ENCODE measurements around the gene ETV6.
A peak's percentile ranks its signal among the peaks of the same experiment; 100 is the strongest.

The ETV6 gene

DNA sequence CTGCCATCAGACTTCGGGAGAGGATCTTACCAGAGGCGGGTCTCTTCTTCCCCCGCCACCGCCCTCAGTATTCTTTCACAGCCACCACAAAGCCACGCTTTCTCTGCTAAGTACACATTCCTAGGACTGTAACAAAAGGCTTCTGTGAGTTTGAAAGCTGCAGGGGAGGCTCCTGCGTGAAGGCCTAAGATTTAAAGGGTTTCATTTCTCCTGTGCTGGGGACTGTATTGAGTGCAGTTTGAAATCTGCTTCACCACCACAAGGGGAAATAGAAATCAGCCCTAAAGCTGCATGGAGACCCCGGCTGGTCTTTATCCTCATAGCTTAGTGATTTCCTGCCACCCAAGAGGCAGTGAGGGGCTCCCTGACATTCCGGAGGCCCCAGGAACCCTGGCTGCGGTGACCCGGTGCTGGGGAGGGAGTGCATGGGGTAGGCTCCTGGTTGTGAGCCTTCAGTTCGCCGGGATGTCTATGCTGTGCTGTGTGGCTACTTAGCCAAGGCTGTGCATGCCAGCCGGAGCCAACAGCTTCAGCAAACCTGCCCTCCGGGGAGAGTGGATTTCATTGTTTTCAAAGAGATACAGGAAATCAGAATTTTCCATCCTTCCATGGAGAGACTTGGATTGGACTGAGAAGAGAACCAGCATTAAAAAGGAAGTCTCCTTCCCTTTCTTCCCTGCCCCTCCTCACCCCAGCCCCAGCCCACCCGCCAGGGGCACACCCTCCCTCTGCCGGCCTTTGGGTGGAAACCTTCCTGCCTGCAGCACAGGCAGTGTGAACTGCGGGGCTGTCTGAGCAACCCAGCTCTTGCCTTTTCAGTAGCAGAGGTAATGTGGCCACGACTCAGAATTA lies 163.3 kb downstream of the ETV6 start:
- peak; percentile 55 for DNase-seq

DNA sequence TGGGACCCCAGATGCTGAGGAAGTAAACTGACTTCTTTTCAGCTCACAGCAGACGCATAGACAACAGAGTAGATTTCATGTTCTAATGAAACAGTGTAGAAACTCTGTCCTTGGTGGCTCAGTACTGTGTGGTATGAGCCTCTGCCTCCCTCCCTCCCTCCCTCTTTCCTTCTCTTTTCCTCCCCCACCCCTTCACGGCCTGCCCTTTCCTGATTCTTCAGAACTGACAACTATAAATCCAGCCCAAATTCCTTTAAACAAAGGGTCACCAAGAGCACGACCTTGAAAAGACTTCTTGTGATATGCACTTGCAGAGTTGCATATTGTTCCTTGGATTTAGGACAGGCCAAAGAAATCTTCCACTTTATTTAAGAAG lies 164.0 kb downstream of the ETV6 start:
- no peak for DNase-seq

DNA sequence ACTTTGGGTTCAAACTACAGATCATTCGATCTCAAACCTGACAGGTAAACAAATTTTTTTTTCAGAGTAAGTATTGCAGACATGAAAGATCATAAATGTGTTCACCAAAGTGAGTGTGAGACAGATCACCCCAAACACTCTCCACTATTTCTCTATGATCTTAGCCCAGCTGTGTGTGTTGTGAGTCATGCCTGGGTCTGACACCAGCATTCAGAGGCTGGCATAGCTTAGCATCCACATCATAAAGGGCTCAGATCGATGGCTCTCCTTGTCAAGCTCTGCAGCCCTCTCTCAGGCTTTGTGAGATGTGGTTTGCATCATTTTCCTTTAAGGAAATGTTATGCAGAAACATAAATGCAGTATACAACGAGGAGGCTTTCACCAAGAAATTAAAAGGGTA lies 164.9 kb downstream of the ETV6 start:
- DNase-seq: no peak

DNA sequence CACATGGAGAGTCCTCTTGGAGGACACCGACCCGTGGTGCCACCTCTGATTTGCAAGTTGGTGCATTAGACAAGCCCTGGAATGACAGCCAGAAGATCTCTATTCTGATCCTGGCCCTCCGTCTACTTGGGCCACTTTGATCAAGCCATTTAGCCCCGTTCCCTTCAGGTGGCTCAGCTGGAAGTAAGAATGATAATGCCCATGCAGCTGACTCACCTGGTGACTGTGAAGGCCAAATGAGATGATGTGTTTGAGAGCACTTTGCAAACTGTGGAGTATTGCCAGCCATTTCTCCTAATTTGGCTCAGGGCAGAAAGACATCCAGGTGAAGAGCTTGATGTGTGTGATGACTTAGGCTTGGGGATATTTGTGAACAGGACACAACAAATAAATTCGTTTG lies 165.9 kb downstream of the ETV6 start:
- no peak for DNase-seq

DNA sequence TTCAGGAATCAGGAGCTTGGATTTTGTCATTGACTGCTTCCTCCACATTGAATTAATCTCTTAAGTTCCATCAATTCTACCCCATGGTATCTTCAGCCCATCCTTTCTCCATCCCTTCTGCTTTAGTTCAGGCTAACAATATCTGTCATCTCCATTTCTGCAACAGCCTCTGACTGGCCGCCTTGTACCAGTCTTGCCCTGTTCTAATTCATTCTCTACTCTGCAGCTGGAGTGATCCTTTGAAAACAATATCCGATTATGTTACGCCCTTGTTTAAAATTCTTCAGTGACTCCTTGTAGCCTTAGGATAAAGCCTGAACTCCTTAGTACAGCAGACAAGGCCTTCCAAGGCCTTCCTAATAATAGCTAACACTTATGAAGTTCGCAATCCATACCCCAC lies 170.2 kb downstream of the ETV6 start:
- DNase-seq: no peak

DNA sequence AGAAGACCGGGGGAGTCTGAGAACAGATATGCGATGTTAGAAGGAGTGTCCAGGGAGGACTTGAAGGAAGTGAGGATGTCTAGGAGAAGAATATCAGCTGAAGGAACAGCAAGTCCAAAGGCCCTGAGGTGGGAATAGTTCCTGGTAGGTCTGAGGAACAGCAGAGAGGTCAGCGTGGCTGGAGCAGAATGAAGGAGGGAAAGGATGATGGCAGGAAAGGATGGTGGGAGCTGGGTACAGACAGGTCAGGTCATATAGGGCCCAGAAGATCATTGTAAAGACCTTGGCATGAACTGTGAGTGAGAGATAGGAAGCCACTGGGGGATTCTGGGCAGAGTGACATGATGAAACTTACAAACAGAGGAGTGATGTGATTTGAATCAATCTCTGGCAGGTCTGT lies 171.0 kb downstream of the ETV6 start:
- no peak for DNase-seq

DNA sequence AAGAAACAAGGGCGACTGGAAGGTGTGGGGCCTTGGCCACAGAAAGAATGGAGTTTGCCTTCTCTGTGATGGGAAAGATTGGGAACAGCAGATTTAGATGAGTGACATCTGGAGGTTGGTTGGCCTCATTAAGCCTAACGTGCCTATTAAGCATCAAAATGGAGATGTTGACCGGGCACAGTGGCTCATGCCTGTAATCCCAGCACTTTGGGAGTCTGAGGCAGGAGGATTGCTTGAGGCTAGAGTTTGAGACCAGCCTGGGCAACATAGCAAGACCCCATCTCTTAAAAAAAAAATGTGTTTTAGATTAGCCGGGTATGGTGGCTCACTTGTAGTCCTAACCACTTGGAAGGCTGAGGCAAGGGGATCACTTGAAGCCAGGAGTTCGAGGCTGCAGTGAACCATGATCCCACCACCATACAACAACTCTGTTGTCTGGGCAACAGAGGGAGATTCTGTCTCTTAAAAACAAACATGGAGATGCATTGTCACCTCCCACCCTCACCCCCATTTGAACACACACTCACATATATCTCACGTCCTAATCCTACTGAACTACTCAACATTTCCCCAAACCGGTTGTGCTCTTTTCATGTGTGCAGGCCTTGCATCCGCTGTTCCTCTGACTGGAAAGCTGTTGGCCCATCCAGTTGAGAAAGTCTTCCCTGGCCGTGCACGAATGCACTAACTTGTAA lies 172.1 kb downstream of the ETV6 start:
- no peak for DNase-seq

DNA sequence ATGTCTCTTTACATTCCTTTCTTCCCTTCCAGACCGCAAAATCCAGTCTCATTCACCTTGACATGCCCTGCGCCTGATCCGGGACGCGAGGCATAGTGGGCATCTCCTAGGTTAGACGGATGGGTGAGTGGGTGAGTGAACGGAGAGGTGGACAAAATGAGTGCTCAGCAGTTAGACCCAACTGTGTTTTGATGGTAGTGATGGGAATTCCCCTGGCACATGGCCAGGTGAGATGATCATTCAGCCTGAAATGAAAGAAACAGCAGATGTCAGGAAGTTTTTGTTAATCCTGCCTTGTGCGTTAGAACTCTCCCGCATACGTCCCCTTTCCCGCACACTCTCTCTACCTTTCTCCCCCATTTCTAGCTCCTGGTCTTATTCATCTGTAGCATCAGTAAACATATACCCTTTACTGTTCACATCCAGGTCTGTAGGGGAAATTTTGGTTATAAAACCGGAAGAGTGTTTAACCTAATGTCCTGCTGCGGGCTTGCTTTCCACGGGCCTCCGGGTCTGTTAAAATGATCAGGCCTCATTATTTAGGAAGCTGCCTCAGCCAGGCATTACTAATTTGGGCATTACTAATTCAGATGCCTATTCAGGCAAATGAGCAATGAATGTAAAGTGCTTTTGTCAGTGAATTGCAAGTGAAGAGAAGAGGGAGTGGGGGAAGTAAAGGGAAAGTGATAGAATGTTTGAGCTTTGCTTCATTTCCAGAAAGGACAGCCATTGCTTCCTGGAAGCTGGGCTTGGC lies 172.8 kb downstream of the ETV6 start:
- DNase-seq: no peak

DNA sequence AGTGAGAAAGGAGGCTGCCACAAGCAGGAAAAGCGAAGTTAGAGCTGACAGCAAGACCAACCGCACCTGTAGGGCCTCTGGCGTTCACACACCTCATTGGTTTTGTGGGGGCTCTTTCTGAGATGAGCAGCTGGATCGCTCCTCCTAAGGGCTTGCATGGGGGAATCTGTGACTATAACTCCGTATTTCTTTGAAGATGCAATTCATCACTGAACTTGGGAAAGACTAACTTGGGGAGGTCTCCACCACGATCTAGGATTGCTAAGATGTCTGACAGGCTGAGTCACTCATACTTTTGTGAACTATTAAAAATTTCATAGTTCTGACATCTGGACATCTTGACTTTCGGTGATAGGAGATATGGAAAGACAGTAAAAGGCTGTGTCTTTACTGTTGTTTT lies 173.6 kb downstream of the ETV6 start:
- no peak for DNase-seq

DNA sequence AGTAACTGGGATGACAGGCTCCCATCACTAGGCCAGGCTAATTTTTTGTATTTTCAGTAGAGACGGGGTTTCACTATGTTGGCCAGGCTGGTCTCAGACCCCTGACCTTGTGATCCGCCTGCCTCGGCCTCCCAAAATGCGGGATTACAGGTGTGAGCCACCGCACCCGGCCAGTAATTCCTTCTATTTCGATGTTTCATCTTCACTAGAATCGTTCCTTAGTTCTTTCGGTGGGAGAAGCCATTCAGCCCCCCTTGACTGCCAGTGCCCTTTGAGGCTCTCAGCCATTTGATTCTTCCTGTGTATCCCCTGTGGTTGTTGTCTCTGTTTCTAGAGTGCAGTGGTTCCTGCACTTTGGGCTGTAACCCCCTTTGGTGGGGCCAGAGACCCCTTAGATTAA lies 174.1 kb downstream of the ETV6 start:
- no peak for DNase-seq

DNA sequence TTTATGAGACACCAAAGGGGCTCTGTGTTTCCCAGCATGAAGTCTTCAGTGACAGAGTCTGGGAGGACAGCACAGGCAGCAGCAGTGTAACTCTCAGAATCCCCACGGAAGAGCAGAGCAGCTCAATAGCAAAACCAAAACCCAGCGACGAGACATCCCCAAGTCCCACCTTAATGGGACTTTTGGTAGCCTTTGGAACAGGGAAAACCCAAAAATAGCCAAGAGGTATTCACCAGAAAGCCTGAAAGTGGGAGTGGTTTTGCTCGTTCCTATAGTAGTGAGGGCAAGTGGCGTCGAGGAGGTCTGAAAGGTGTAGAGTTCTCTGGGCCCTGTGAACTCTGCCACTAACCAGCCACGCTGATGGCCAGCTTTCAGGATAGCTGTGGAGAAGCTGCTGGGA lies 174.6 kb downstream of the ETV6 start:
- no peak for DNase-seq

DNA sequence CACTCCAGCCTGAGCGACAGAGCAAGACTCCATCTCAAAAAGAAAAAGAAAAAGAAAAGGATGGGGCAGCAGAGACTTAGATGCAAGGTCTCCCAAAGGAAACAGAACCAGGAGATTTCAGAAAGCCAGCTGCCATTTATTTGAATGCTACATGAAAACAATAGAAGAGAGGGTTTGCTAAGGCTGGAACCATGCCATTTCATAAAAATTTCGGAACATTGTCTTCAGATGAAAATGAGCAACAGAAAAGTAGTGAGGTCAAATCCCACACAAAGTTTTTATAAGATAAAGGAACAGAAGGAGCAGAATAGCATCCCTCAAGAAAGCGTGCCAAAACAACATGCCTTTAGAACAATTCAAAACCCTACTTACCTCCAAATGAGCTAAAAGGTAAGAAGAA lies 175.3 kb downstream of the ETV6 start:
- DNase-seq: no peak

DNA sequence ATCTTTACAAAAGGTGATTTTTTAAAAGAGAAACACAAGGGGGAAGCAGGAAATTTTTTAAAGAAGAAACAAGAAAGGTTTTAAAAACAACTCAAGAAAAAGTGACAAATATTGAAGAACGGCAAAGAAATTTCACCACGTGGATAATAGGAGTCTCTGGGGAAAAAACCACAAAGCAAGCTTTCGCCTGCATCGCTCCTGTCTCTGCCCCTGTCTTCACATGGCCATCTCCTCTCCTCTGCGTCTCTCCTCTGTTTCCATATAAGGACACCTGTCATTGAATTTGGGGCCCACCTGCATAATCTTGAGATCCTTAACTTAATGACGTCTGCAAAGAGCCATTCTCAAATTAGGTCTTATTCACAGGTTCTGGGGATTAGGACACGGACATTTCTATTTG lies 175.8 kb downstream of the ETV6 start:
- no peak for DNase-seq

DNA sequence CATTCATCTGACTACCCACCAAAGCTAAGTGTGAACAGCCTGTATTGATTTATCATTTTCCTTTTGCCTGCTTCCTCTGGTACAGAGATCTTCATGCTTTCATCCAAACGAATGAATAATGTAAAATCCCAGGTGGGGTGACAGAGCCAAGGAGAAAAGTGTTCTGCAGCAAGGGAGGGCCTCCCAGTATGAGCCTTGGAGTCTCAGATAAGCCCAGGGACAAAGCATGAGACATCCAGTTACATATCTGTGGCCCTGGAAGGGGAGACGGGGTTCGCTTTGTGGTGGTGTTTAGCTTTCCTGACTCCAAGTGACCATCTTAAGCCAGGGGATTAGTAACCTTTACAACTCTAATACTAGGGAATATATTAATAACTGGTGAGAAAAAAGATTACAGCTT lies 177.1 kb downstream of the ETV6 start:
- DNase-seq: no peak

DNA sequence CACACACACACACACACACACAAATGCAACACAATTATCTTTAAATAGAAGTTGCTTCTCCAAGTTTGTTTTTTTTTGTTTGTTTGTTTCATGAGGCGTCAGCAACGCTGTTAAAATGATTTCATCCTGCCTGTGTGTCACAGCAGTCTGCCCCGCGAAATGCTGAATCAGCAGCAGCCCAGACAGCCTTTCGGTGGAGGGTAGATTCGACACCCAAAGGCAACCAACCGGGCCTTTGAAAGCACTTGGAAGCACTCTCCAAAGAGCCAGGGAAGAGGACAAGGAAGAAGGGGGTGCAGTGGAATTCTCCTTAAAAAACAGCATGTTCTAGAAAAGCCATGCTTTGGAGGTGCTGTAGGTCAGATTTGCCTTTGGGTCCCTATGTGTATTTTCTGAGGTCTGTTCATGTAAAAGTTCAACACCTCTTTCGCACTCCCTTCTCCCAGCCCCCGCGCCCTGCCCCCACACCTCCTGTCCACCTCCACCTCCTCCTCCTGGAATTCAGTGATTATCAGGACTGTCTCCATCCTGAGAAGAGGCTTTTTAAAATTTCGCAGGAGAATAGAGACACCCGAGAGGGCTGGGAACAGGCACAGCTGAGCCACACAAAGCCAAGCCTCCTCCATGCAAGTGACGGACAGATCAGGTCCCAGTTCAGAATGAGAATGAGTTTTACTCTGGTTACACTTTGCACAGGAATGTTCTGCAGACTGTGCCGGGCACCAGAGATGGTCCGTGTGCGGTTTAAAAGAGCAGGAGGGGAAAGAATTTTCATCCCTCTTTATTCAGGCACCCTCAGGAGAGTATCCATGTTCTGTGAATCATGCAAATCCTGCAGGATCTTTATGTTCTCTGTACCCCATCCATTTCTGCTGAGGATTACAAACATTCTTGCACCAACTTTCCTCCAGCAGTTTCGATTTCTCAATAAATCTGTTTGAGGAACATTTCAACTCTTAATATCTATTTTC lies 177.9 kb downstream of the ETV6 start:
- no peak for DNase-seq

DNA sequence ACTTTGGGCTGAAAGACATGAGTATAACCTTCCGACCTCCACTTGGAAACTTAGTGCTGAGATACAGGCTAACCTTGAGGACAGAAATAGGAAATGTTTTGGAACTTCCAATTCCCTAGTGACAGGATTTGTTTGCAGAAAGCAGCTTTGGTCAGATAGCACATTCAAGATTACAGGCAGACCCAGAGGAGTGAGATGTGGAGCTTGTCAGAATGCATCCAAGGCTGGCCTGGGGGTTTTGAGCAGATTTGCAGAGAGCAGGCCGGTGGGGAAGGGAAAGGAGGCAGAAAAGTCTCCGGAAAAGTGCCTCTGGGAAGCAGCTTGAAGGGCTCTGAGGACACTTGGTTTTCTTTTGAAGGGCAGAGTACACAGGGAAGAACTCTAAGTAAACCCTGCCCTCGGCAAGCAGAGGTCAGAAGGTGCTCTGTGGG lies 180.3 kb downstream of the ETV6 start:
- no peak for DNase-seq

DNA sequence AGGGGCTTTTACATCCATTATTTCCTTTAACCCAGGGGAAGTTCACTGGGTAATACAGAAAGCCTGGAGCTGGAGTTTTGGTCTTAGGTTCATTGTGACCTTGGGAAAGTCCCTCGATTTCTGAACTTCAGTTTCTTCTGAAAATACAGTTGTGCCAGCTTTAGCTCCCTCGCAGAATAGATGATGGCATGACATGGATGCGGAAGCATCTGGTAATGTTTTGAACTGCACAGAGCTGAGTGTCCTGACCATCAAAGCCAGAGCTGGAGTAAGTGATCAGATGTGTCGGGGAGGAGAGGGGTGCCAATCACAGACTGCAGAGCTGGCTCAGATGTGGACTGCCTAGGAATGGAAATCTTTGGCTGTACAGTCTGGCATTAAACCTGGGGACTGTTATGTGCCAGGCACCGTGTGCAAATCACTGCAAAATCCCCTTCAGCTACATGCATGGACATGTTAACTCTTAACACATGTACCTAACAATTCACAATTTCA lies 180.9 kb downstream of the ETV6 start:
- no peak for DNase-seq

DNA sequence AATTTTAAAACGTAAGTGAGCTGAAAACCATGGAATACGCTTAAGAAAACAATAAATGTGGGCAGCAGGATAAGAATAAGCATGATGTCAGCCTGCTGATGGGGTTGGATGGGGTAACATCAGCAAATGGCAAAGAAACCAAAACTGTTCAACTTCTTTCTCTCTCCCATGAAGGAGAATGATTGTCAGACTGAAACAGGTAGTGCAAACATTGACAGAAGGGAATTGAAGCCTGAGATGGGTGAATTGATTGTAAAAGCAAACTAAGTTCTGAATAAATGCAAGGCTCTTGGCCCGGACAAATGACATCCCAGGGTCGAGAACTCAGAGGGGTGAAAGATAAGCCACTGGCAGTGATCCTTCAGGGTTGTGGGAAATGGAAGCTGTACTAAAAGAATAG lies 182.6 kb downstream of the ETV6 start:
- DNase-seq: no peak

DNA sequence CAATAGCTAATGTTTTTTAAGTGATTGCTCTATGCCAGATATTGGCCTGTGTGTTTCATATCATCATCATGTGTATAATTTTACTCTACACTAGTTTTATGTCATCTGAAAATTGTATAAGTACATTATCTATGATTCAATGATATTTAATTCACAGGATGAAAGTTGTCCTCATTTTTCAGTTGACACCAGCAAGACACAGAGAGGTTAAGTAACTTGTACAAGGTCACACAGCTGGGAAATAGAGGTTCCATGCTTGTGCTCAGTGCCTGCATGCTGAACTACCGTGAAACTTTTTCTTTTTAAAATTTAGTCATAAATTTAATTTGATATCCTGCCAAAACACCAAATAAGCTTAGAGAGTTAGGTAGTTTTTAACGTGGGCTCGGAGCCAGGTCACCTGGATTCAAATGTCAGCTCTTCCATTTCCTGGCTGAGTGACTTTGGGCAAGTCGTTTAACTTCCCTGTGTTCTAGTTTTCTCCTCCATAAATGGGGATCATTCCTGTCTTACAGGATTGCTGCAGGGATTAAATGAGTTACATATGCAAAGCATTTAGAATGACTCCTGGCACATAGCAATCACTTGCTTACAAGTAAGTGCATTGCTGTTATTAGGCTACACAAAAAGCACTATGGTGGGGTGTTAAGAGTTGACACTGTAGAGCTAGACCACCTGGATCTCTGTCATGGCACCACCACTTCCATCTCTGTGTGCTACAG lies 183.9 kb downstream of the ETV6 start:
- DNase-seq: no peak

DNA sequence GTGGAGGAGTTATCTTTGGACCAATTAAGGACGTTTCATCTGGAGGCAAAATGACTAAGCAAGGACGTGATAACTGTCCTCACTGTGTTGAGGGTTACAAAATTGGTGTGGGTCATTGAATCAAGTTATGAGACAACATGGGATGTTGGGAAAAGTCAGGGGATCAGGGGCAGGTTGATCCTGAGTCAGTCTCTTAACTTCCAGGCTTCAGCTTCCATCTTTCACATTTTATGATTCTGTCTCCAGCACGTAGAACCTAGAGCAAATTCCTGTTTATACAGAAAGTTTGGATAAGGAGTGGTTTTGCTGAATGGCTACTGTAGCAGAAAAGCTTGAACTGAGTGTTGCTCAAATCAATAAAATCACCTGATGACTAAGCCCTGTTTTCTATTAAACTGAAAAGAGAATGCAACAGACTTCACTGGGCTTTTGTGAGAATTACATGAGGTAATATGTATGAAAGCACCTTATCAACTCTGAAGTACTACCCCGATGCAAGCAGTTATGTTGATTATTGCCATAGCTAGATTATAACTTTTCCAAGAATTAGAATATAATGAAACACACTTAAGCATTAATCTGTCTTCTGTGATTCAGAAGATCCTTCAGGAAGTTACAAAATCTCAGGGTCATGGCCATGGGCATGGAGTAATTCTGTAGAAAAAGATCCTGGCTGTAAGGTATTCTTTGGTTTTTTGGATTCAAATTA lies 184.8 kb downstream of the ETV6 start:
- DNase-seq: no peak

DNA sequence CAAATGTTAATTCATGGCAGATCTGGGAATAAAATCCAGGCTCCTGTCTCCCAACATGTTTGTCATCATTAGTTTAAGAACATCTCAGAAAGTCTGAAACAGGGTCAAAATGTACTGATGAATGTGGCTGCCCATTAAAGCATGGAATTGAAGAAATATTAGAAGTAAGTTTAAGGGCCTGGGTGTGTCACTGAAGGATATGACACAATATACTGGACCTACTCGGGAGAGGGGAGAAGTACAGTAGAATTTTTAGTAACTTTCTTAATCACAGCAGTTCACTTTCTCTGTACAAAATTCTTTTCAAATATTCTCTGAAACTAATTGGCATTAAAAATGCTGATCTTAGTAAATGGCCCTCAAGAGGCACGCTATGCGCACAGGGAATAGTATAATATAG lies 185.5 kb downstream of the ETV6 start:
- no peak for DNase-seq
